NCI-H226 (cell line): ENCODE results near the gene STX18.
"Not testable (repeated sequence)": the region's sequence is repeated elsewhere in the genome, so short reads cannot be mapped to it uniquely, and the experiment has no call there.

Experiments used
- DNase-seq: peaks from one replicate; pipeline ENCODE4 v3.0.0-alpha.2; 2015

The STX18 gene

GRCh38 chr4:4554234-4554633, 12.4 kb upstream of the STX18 start:
- no peak for DNase-seq

- DNase-seq: not testable (repeated sequence)
Observed at GRCh38 chr4:4552042-4552441, 10.2 kb upstream of the STX18 start.

- DNase-seq: not testable (repeated sequence)
Observed at GRCh38 chr4:4550161-4550560, 8.3 kb upstream of the STX18 start.

- DNase-seq: no peak
Observed at GRCh38 chr4:4549534-4549933, 7.7 kb upstream of the STX18 start.

GRCh38 chr4:4542774-4543485, 1.1 kb upstream of the STX18 start:
- DNase-seq: no peak

- no peak for DNase-seq
Observed at GRCh38 chr4:4541040-4541631, 712 bp downstream of the STX18 start.

GRCh38 chr4:4539481-4539880, 2.4 kb downstream of the STX18 start:
- DNase-seq: no peak

GRCh38 chr4:4535590-4535989, 6.3 kb downstream of the STX18 start:
- no peak for DNase-seq

- no peak for DNase-seq
Observed at GRCh38 chr4:4534515-4535145, 7.2 kb downstream of the STX18 start.

- no peak for DNase-seq
Observed at GRCh38 chr4:4533461-4534169, 8.2 kb downstream of the STX18 start.

- DNase-seq: no peak
Observed at GRCh38 chr4:4532371-4533154, 9.3 kb downstream of the STX18 start.

- no peak for DNase-seq
Observed at GRCh38 chr4:4529392-4529791, 12.5 kb downstream of the STX18 start.

GRCh38 chr4:4526401-4526800, 15.4 kb downstream of the STX18 start:
- no peak for DNase-seq

GRCh38 chr4:4524364-4524763, 17.5 kb downstream of the STX18 start:
- DNase-seq: no peak

GRCh38 chr4:4521731-4522130, 20.1 kb downstream of the STX18 start:
- no peak for DNase-seq

- no peak for DNase-seq
Observed at GRCh38 chr4:4521136-4521535, 20.7 kb downstream of the STX18 start.

GRCh38 chr4:4519297-4519894, 22.5 kb downstream of the STX18 start:
- no peak for DNase-seq

GRCh38 chr4:4518747-4519146, 23.1 kb downstream of the STX18 start:
- DNase-seq: no peak

- no peak for DNase-seq
Observed at GRCh38 chr4:4514786-4515185, 27.1 kb downstream of the STX18 start.

GRCh38 chr4:4512282-4512681, 29.6 kb downstream of the STX18 start:
- no peak for DNase-seq

GRCh38 chr4:4510641-4511040, 31.2 kb downstream of the STX18 start:
- not testable (repeated sequence) for DNase-seq

GRCh38 chr4:4509521-4509920, 32.3 kb downstream of the STX18 start:
- no peak for DNase-seq
